ENCODE data around the gene C19orf67.
A peak's percentile ranks its signal among the peaks of the same experiment; 100 is the strongest.

GRCh38 chr19:14117668-14118164, 32.1 kb upstream of the C19orf67 start, which contains the start of gene PRKACA:
- TF ChIP-seq CEBPB (IDR thresholded peaks at IDR 0.05; ENCODE audit: low read depth, low read length) (no peak), CTCF (conservative IDR thresholded peaks at IDR 0.05; ENCODE audit: low read depth, low read length) (no peak), USF2 (IDR thresholded peaks at IDR 0.05; ENCODE audit: low read depth, low read length) (peak; percentile 64), RAD21 (IDR thresholded peaks at IDR 0.05; ENCODE audit: low read length) (no peak), POLR2A (IDR thresholded peaks at IDR 0.05; ENCODE audit: low read depth, low read length) (no peak), MXI1 (IDR thresholded peaks at IDR 0.05; ENCODE audit: borderline replicate concordance, low read depth, low read length) (no peak), SMC3 (IDR thresholded peaks at IDR 0.05; ENCODE audit: low read depth, low read length) (no peak), FOS (IDR thresholded peaks at IDR 0.05; ENCODE audit: low read depth, low read length) (peak; percentile 87), RFX5 (IDR thresholded peaks at IDR 0.05; ENCODE audit: low read depth, low read length) (no peak), RCOR1 (IDR thresholded peaks at IDR 0.05; ENCODE audit: insufficient replicate concordance, low read length) (no peak), CHD1 (IDR thresholded peaks at IDR 0.05; ENCODE audit: low read depth, low read length) (no peak), ELK1 (IDR thresholded peaks at IDR 0.05; ENCODE audit: borderline replicate concordance, low read depth, low read length) (no peak), MAZ (IDR thresholded peaks at IDR 0.05; ENCODE audit: borderline replicate concordance, low read depth, low read length) (peak; percentile 88; the same call in 1 of the 2 replicates)

Measured in IMR-90 (cell line).